Loucy (cell line): Measurements from ENCODE around the gene ZNF785.
"Not testable (repeated sequence)": the region's sequence is repeated elsewhere in the genome, so short reads cannot be mapped to it uniquely, and the experiment has no call there.

Experiments
- H2AFZ ChIP-seq: fragments of 200-600 bp; sonication (generic); 2 replicates; pipeline ENCODE4 v1.6.0; 2016; ENCODE audit warnings: antibody characterized with exemption, mild to moderate bottlenecking, low read length, moderate library complexity
- H3F3A ChIP-seq: fragments of 200-600 bp; 2 replicates; pipeline ENCODE4 v1.6.0; 2016; ENCODE audit warnings: antibody characterized with exemption, low read depth, mild to moderate bottlenecking
- H3K27me3 ChIP-seq: fragments of 200-600 bp; sonication (generic); 2 replicates; pipeline ENCODE4 v1.6.1; 2014; ENCODE audit warnings: low read length, mild to moderate bottlenecking; ENCODE audit not compliant: insufficient read depth, poor library complexity, severe bottlenecking
- H3K36me3 ChIP-seq: fragments of 200-600 bp; sonication (generic); 2 replicates; pipeline ENCODE4 v1.6.1; 2016; ENCODE audit warnings: low read length; ENCODE audit not compliant: insufficient read depth
- H3K4me1 ChIP-seq: fragments of 200-600 bp; sonication (generic); 2 replicates; pipeline ENCODE4 v1.5.1; 2014; ENCODE audit warnings: low read length, mild to moderate bottlenecking; ENCODE audit not compliant: insufficient read depth, poor library complexity, severe bottlenecking
- H3K4me2 ChIP-seq: fragments of 200-600 bp; sonication (generic); 2 replicates; pipeline ENCODE4 v1.6.0; 2014; ENCODE audit warnings: antibody characterized with exemption, low read length, low read depth, mild to moderate bottlenecking; ENCODE audit not compliant: poor library complexity, severe bottlenecking
- H3K4me3 ChIP-seq: fragments of 200-600 bp; sonication (generic); 2 replicates; pipeline ENCODE4 v1.5.1; 2014; ENCODE audit warnings: low read length, mild to moderate bottlenecking, mixed read lengths; ENCODE audit not compliant: poor library complexity, severe bottlenecking
- H3K79me2 ChIP-seq: fragments of 200-600 bp; sonication (generic); 2 replicates; pipeline ENCODE4 v1.6.1; 2014; ENCODE audit warnings: low read length; ENCODE audit not compliant: insufficient read depth
- H3K9ac ChIP-seq: fragments of 200-600 bp; sonication (generic); 2 replicates; pipeline ENCODE4 v1.6.0; 2014; ENCODE audit warnings: mild to moderate bottlenecking, low read depth, low read length, moderate library complexity; ENCODE audit not compliant: poor library complexity, severe bottlenecking
- H3K9me2 ChIP-seq: fragments of 200-600 bp; sonication (generic); replicated peaks from 2 replicates; pipeline ENCODE4 v1.6.1; 2016; ENCODE audit warnings: low read depth, low read length, mixed read lengths
- H3K9me3 ChIP-seq: fragments of 200-600 bp; sonication (generic); 2 replicates; pipeline ENCODE4 v1.6.1; 2014; ENCODE audit warnings: mild to moderate bottlenecking, antibody characterized with exemption, low read length, low read depth; ENCODE audit not compliant: insufficient read depth
- H4K20me1 ChIP-seq: fragments of 200-600 bp; sonication (generic); 2 replicates; pipeline ENCODE4 v1.6.0; 2014; ENCODE audit warnings: antibody characterized with exemption, low read length, mild to moderate bottlenecking; ENCODE audit not compliant: insufficient read depth, poor library complexity, severe bottlenecking
- EZH2phosphoT487 ChIP-seq: fragments of 200-600 bp; IDR thresholded peaks from 2 replicates; pipeline ENCODE4 v1.6.1; 2018; ENCODE audit warnings: antibody characterized with exemption, mild to moderate bottlenecking, moderate library complexity, borderline replicate concordance
- TF ChIP-seq, protein P1 (sequence below): fragments of 200-600 bp; sonication (generic); conservative IDR thresholded peaks from 2 replicates; pipeline ENCODE4 v1.5.1; 2014; ENCODE audit warnings: mild to moderate bottlenecking, antibody characterized with exemption, low read length

Gene ZNF785

DNA sequence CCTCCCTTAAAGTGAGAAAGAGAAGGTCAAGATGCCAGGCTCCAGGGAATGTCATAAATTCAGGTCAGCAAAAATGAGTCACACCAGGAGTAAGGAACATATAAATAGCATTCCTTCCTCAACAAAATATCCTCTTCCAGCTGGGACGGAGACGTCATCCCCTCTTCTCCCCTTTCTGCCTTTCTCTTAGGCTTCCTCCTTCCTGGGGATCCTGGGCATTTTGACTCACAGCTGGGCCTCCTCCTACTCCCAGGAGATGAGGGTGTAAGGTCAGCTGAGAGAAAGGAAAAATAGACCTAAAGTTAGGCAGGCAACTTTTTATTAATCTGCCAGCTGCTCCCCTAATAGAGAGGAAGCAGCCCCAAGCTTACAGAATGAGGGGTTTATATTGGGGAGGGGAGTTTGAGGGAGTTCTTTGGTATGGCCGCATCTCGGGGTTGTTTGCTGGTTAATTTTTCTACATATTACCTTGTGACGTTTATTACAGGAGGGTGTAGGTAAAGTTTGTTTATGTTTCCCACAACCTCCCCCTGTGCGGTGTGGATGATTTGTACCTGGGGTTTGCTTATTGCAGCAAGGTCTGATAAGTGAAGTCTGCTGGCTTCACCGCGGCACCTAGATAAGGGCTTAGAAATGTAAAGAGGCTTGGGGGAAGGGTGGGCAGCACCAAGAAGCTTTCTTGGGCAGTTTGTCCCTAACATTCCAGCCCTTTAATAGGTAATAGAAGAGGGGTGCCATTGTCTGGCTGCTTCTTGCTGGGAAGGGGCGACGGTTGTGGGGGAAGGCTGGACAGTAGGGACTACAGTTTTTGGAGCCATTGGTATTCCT is 43.8 kb downstream of the ZNF785 start:
- H3K4me1 ChIP-seq = no peaks in the 10 kb centered on the region
- H2AFZ ChIP-seq = no peak overlapping the region
- no peak overlapping the region for H3K4me2 ChIP-seq

DNA sequence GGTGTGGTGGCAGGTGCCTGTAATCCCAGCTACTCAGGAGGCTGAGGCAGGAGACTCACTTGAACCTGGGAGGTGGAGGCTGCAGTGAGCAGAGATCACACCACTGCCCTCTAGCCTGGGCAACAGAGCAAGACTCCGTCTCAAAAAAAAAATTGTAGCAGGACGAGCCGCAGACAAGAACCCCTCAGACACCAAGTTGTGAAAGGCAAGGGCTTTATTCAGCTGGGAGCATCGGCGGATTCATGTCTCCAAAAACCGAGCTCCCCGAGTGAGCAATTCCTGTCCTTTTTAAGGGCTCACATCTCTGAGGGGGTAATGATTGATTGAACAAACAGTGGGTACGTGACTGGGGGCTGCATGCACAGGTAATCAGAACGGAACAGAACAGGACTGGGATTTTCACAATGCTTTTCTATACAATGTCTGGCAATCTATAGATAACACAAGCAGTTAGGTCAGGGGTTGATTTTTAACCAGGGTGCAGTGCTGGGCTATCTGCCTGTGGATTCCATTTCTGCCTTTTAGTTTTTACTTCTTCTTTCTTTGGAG is 44.5 kb downstream of the ZNF785 start:
- not testable (repeated sequence) for H3K9ac ChIP-seq, H3F3A ChIP-seq, H3K36me3 ChIP-seq, H4K20me1 ChIP-seq, H3K4me1 ChIP-seq, H3K9me2 ChIP-seq, H2AFZ ChIP-seq, H3K4me2 ChIP-seq, H3K9me3 ChIP-seq, H3K27me3 ChIP-seq, H3K4me3 ChIP-seq
- peaks cover 15% of the 10 kb centered on the region for H3K79me2 ChIP-seq

More for the DNA sequence above, 43.8 kb downstream of the ZNF785 start:
- TF ChIP-seq, protein P1, sequence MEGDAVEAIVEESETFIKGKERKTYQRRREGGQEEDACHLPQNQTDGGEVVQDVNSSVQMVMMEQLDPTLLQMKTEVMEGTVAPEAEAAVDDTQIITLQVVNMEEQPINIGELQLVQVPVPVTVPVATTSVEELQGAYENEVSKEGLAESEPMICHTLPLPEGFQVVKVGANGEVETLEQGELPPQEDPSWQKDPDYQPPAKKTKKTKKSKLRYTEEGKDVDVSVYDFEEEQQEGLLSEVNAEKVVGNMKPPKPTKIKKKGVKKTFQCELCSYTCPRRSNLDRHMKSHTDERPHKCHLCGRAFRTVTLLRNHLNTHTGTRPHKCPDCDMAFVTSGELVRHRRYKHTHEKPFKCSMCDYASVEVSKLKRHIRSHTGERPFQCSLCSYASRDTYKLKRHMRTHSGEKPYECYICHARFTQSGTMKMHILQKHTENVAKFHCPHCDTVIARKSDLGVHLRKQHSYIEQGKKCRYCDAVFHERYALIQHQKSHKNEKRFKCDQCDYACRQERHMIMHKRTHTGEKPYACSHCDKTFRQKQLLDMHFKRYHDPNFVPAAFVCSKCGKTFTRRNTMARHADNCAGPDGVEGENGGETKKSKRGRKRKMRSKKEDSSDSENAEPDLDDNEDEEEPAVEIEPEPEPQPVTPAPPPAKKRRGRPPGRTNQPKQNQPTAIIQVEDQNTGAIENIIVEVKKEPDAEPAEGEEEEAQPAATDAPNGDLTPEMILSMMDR = no peak
- TF ChIP-seq EZH2phosphoT487 = no peak
- peaks cover 7% of the 10 kb centered on the region; the same call in 1 of the 2 replicates for H3K79me2 ChIP-seq
- H3K9ac ChIP-seq = no peak overlapping the region
- H3K9me2 ChIP-seq = no peaks in the 10 kb centered on the region
- H4K20me1 ChIP-seq = no peaks in the 10 kb centered on the region
- H3K27me3 ChIP-seq = no peaks in the 10 kb centered on the region
- H3K4me3 ChIP-seq = no peak overlapping the region
- H3F3A ChIP-seq = no peaks in the 10 kb centered on the region
- no peaks in the 10 kb centered on the region for H3K9me3 ChIP-seq
- H3K36me3 ChIP-seq = no peaks in the 10 kb centered on the region

DNA sequence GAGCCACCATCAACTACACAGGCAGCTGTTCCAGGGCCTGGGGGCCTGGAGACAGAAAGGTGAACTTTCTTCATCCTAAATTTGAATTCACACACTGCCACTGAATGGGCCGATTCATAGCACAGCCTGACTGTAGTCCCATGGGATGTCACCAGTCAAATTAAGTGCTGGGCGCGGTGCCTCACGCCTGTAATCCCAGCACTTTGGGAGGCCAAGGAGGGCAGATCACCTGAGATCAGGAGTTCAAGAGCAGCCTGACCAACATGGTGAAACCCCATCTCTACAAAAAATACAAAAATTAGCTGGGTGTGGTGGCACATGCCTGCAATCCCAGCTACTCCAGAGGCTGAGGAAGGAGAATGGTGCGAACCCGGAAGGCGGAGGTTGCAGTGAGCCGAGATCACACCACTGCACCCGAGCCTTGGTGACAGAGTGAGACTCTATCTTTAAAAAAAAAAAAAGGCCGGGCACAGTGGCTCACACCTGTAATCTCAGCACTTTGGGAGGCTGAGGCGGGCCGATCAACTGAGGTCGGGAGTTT is 45.4 kb downstream of the ZNF785 start:
- H3K4me1 ChIP-seq, H3F3A ChIP-seq, H3K36me3 ChIP-seq, H3K4me2 ChIP-seq, H3K4me3 ChIP-seq, H3K27me3 ChIP-seq, H3K9me2 ChIP-seq, H3K9me3 ChIP-seq, H4K20me1 ChIP-seq, H3K9ac ChIP-seq, H2AFZ ChIP-seq: not testable (repeated sequence)
- peaks cover 24% of the 10 kb centered on the region for H3K79me2 ChIP-seq

DNA sequence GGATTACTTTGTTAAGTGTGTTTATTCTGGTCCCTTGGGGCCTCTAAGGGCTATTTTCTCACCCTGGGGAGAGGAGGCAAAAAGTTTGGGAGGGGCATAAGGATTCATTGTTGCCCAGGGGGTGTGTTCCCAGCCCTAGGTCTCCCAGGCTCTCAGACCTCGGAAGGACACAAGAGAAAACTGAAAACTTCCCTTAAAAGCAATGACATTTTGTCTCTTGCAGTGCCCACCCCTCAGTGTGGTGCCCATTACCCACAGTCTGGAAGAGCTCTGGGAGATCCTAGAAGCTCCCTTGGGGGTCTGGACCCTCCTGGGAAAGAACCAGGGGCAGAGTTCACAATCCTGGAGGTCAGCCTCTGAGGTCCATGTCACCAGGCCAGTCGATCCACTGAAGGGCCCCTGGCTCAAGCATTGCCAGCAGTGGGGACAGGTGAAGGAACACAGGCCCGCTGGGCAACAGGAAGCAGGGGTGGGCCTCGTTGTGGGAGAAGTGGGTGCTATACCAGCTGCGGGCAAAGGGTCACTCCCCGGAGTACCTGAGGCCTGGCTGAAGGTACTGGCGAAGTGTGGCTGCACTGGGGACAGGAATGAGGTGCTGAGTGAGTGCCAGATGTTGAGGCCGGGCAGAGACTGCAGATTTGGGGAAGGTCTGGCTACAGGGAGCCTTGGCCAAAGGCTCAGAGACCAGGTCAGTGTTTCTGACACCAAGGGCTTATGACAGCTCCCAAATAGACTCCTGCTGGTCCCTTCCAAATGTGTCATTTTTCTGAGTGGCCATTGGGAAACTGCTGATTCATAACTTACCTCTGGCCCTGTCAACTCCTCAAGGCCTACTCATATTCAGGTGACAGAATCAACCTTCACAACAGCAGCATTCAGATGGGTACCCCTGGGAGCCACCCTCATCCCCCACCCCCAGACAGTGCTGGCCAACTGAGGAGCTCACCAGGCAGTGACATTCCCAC is 46.2 kb downstream of the ZNF785 start:
- Histone ChIP-seq H3K9me3 (no peaks in the 10 kb centered on the region), H2AFZ (no peak overlapping the region), H3K27me3 (no peaks in the 10 kb centered on the region), H3K79me2 (peaks cover 29% of the 10 kb centered on the region), H3K4me1 (peaks cover 6% of the 10 kb centered on the region), H3K4me2 (no peak overlapping the region), H4K20me1 (no peaks in the 10 kb centered on the region), H3K9me2 (no peaks in the 10 kb centered on the region), H3K4me3 (no peak overlapping the region), H3K36me3 (no peaks in the 10 kb centered on the region), H3F3A (no peaks in the 10 kb centered on the region), H3K9ac (no peak overlapping the region)
- no peak for TF ChIP-seq EZH2phosphoT487
- TF ChIP-seq, protein P1 = no peak

DNA sequence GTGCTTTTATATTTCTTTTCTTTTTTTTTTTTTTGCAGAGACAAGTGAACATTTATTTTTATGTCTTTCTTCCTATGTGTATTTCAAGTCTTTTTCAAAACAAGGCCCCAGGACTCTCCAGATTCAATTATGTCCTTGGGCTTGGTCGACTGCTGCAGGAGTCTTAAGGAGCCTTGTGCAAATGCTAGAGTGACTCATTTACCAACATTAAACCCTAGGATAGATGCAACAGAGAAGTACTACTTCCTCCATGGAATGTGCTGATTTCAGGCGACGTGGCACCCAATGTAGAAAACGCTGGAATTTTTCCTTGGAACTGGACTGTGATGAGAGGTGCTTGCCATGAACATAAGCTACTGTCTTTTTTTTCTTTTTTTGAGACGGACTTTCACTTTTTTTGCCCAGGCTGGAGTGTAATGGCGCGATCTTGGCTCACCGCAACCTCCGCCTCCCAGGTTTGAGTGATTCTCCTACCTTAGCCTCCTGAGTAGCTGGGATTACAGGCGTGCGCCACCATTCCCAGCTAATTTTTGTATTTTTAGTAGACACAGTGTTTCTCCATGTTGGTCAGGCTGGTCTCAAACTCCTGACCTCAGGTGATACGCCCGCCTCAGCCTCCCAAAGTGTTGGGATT is 49.0 kb downstream of the ZNF785 start:
- H4K20me1 ChIP-seq, H3K27me3 ChIP-seq, H3K9me3 ChIP-seq, H3K9me2 ChIP-seq, H3F3A ChIP-seq, H2AFZ ChIP-seq, H3K4me1 ChIP-seq, H3K36me3 ChIP-seq: not testable (repeated sequence)
- H3K4me2 ChIP-seq = peak overlapping the region; percentile 85
- H3K9ac ChIP-seq = peak overlapping the region; percentile 96
- peaks cover 54% of the 10 kb centered on the region for H3K79me2 ChIP-seq
- H3K4me3 ChIP-seq = peak overlapping the region; percentile 96
